SJSA1 (cell line): ENCODE measurements around the gene TTLL10. TPM values are rescaled to one million over a fixed set of nuclear protein-coding genes. Genes with fewer than 3 reads are reported as not detected.
A peak's percentile ranks its signal among the peaks of the same experiment; 100 is the strongest.

Source experiments
- DNase-seq, 2 experiments: peaks; one replicate each; pipeline ENCODE4 v3.0.0-alpha.2; 2015 to 2020; ENCODE audit warnings: low spot score in 2 of 2, low read depth in 1 of 2
- H3K27ac ChIP-seq: fragments of 250-450 bp; sonication (Bioruptor Pico); 2 replicates; pipeline ENCODE4 v1.5.1; 2020; ENCODE audit warnings: mild to moderate bottlenecking, moderate library complexity
- H3K27me3 ChIP-seq: fragments of 250-450 bp; sonication (Bioruptor Pico); replicated peaks from 2 replicates; pipeline ENCODE4 v1.5.1; 2020; ENCODE audit warnings: mild to moderate bottlenecking, moderate library complexity
- H3K36me3 ChIP-seq: fragments of 250-450 bp; sonication (Bioruptor Pico); 2 replicates; pipeline ENCODE4 v1.5.1; 2020; ENCODE audit warnings: mild to moderate bottlenecking
- H3K4me1 ChIP-seq: fragments of 250-450 bp; sonication (Bioruptor Pico); replicated peaks from 2 replicates; pipeline ENCODE4 v1.6.1; 2021; ENCODE audit warnings: mild to moderate bottlenecking
- H3K4me3 ChIP-seq: fragments of 250-450 bp; sonication (Bioruptor Pico); 2 replicates; pipeline ENCODE4 v1.5.1; 2020; ENCODE audit warnings: mild to moderate bottlenecking
- H3K9me3 ChIP-seq: fragments of 250-450 bp; sonication (Bioruptor Pico); replicated peaks from 2 replicates; pipeline ENCODE4 v1.5.1; 2020; ENCODE audit warnings: mild to moderate bottlenecking
- total RNA-seq: library from RNA; depleted of rRNA; stranded (reverse); fragments of >200 nt; shearing (Covaris generic); gene quantifications from 2 replicates; pipeline ENCODE4 v1.2.3, GENCODE V29; 2014

Gene TTLL10
- total RNA-seq, 1 experiment from 2014 or later, result not detected

DNA sequence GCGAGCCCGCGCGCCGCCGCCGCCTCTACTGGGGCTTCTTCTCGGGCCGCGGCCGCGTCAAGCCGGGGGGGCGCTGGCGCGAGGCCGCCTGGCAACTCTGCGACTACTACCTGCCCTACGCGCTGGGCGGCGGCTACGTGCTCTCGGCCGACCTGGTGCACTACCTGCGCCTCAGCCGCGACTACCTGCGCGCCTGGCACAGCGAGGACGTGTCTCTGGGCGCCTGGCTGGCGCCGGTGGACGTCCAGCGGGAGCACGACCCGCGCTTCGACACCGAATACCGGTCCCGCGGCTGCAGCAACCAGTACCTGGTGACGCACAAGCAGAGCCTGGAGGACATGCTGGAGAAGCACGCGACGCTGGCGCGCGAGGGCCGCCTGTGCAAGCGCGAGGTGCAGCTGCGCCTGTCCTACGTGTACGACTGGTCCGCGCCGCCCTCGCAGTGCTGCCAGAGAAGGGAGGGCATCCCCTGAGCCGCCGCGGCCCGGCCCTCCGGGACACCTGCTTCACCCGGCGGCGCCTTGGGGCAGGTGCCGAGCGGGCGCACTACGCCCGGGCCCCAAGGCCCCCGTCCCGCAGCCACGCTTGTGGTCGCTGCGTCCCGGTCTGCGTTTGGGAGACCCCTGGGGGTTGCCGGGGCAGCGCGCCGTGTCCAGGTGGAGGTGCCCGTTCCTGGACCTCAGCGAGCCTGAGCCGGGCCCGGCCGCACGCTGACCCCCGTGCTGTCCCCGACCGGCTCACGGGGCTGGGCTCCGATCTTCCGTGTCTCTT is 59.3 kb downstream of the TTLL10 start:
- no peak for DNase-seq
- Histone ChIP-seq H3K4me1 (peaks cover 24% of the 10 kb centered on the region), H3K27me3 (no peaks in the 10 kb centered on the region), H3K4me3 (peak overlapping the region; percentile 97), H3K9me3 (peaks cover 5% of the 10 kb centered on the region; the same call in 1 of the 2 replicates), H3K36me3 (peaks cover 46% of the 10 kb centered on the region), H3K27ac (no peak overlapping the region)

DNA sequence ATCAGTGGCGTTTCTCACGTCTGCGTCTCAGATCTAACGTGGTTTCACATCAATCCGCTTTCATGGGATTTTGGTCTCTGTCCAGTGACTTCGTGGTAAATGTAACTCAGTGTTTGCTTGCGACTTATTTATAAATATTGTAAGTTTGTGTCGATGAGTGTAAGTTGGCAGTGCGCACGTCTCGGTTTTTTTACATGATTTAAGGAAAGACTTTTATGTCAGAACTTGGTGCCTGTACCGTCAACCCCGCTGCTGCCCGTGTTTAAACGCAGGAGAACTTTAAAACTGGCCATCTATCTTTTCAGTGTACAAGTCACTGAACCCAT is 59.9 kb downstream of the TTLL10 start:
- H3K36me3 ChIP-seq, result peaks cover 41% of the 10 kb centered on the region
- H3K4me1 ChIP-seq, result peaks cover 24% of the 10 kb centered on the region
- H3K4me3 ChIP-seq, result no peak overlapping the region
- H3K27me3 ChIP-seq, result no peaks in the 10 kb centered on the region
- peaks cover 5% of the 10 kb centered on the region; the same call in 1 of the 2 replicates for H3K9me3 ChIP-seq
- no peak overlapping the region for H3K27ac ChIP-seq
- DNase-seq, result no peak

DNA sequence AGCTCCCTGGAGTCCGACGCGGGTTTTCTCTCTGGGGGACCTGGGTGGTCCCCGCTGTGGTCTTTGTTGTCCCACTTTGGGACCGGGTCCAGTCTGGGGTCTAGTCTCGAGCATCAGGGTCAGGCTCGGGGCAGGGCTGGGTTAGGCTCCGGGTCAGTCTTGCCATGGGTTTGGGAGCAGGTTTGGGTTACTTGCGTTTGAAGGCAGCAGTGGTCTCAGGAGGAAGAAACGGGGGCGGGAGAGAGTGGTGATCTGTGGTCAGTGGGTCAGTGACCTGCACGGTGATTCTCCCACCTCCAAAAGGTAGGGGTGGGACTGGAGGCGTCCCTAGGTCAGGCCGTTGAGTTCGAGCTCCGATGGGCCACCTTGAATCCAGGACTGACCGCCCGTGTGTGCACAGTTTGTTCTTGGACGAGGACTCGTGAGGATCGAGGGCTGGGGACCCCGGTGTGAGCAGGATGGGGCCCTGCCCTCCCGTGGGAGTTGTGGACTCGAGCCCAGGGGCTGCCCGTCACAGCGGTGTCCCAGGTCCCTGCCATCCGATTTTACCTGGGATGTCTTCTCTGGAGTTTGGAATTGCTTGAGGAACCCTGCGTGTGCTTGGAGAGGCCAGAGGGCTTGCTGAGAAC is 60.6 kb downstream of the TTLL10 start:
- no peak for DNase-seq
- no peak overlapping the region for H3K27ac ChIP-seq
- H3K9me3 ChIP-seq, result peaks cover 5% of the 10 kb centered on the region; the same call in 1 of the 2 replicates
- no peak overlapping the region for H3K4me3 ChIP-seq
- H3K4me1 ChIP-seq, result peaks cover 24% of the 10 kb centered on the region
- peaks cover 33% of the 10 kb centered on the region for H3K36me3 ChIP-seq
- H3K27me3 ChIP-seq, result no peaks in the 10 kb centered on the region

DNA sequence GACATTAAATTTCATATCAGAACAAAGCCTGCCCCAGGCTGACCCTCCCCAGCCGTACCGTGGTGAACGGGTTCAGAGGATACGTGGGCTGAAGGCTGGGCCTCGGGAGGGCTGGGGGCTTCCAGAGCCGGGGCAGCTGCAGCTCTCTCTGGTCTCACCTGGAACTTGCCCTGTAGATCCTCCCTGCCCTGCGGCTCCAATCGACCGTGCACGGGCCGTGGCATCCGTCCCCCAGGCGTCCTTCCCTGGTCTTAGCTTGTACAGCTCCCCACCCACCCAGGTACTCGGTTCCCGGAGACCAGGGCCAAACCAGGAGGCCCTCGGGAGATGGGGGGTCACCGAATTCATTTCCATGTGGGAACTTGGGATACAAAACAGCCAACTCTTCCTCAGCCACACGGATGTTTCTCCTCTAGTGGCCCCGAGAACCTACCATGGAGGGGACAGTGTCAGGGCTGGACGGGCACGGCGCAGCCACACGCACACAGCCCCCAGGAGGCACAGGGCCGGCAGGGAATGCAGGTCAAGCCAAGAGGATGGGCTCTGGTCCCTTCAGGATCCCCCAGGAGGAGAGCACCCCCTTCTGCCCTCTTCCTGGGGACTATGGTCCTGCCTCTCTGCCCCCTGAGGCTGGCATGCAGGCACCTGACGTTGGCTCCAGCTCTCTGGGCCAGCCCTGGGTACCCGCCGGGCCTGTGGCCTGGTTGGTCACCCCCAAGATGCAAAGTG is 61.5 kb downstream of the TTLL10 start:
- H3K27me3 ChIP-seq, result no peaks in the 10 kb centered on the region
- peaks cover 5% of the 10 kb centered on the region; the same call in 1 of the 2 replicates for H3K9me3 ChIP-seq
- no peak for DNase-seq
- H3K4me1 ChIP-seq, result peaks cover 20% of the 10 kb centered on the region
- H3K27ac ChIP-seq, result no peak overlapping the region
- H3K4me3 ChIP-seq, result no peak overlapping the region
- peaks cover 24% of the 10 kb centered on the region for H3K36me3 ChIP-seq

DNA sequence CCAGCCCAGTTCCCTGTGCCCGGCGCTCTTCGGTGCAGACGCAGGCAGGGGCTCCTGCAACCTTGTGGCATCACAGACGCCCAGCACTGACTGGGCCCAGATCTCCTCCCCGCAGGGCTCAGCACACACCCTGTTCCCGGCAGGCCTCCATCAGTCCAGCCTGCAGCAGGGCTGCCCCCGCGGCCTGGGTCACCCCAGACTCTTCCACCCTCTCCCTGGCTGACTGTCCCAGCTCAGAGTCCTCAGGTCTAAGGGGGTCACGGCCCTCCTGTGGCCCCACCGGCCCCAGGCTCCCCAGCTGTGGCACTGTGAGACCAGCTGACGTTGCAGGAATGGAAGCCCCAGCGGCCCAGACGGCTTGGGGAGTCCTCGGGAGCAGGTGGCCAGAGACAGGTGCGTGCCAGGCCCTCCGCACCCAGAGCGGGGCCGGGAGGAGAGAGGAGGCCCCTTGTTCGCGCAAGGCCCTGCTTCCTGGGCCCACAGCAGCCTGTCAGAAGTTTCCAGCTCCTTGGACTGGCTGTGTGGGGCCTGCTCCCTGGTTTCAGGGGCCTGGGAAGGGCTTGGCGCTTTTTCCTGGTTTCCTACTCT is 62.6 kb downstream of the TTLL10 start:
- Histone ChIP-seq H3K27ac (no peak overlapping the region), H3K9me3 (peaks cover 5% of the 10 kb centered on the region; the same call in 1 of the 2 replicates), H3K4me3 (no peak overlapping the region), H3K27me3 (no peaks in the 10 kb centered on the region), H3K36me3 (peaks cover 24% of the 10 kb centered on the region), H3K4me1 (peaks cover 12% of the 10 kb centered on the region)
- no peak for DNase-seq

DNA sequence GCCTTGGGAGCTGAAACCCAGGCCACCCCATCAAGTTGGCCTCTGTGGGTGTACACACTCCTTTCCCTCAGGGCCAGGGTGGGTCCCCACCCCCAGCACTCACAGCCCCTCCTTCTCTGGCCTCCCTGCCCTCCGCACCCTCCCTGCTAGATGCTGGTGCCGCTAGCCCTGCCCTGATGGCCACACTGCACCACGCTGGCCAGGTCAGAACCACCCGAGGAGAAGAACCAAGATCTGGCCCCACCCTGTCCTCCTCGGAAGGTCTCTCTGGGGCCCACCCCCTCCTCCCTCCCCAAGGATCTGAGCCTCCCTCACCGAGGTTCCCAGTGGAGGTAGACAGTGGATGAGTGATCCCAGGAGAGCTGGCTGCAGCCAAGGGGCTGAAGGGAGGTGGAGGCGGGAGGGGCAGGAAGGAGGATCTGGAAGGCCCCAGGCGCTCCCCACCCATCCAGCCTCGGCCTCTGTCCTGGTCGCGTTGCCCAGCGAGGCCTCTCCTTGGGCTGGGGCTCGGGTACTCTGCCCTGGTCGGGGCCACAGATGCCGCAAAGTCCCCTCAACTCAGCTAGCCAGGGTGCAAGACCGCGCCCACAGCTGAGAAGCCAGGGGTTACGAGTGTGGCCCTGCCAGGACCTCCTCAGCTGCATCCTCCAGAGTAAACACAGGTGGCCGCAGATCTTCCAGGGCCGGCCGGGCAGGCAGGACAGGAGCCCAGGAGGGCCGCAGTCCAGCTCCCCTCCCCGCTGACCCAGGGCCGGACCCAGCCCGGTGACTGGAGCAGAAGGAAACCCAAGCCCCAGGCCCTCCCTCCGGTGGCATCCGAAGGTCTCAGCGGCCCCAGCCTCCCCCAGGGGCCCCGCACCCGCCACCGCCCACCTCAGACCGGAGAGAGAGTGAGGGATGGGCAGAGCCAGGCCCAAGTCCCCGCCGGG is 63.5 kb downstream of the TTLL10 start:
- peaks cover 11% of the 10 kb centered on the region for H3K4me1 ChIP-seq
- H3K4me3 ChIP-seq, result no peak overlapping the region
- no peak for DNase-seq
- no peaks in the 10 kb centered on the region for H3K27me3 ChIP-seq
- H3K9me3 ChIP-seq, result peaks cover 5% of the 10 kb centered on the region; the same call in 1 of the 2 replicates
- H3K27ac ChIP-seq, result no peak overlapping the region
- peaks cover 18% of the 10 kb centered on the region for H3K36me3 ChIP-seq

DNA sequence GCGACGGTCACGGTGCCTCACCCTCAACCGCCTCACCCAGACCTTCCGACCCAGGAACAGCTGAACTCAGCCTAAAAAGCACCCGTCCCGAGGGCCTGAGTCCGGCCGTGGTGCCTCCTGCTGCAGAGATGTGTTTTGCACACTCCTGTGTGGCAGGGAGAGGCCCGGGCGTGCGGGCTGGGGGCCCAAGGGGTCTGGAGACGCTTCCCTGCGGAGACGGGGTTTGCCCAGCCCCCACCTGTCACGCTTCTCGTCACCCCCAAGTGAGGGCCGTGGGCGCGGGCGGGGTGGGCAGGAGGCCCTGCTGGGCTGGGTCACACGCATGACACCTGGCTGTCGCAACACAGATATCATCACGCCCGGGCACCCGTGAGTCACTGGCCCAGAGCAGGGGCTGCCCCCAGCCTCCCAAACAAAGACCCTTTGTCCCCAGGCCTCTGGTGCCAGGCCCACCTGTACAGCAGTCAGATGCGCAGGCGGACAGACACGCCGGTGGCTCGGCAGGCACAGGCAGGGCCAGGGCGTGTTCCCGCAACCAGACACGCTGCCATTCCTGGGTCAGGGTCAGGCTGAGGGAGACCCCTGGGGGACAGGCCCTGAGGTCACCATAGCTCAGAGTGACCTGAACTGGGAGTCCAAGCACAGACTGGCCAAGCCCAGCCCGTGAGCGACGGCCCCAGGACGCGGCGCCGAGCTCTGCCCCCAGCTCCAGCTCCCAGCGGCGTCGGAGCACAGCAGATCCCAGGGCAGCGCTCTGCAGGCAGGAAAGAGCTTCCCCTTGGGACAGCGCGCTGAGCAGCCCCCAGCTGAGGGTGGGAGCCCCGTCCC is 64.4 kb downstream of the TTLL10 start:
- no peak for DNase-seq
- Histone ChIP-seq H3K4me3 (no peak overlapping the region), H3K4me1 (peaks cover 2% of the 10 kb centered on the region), H3K36me3 (peaks cover 14% of the 10 kb centered on the region), H3K9me3 (peaks cover 1% of the 10 kb centered on the region; the same call in 1 of the 2 replicates), H3K27ac (no peak overlapping the region), H3K27me3 (no peaks in the 10 kb centered on the region)

DNA sequence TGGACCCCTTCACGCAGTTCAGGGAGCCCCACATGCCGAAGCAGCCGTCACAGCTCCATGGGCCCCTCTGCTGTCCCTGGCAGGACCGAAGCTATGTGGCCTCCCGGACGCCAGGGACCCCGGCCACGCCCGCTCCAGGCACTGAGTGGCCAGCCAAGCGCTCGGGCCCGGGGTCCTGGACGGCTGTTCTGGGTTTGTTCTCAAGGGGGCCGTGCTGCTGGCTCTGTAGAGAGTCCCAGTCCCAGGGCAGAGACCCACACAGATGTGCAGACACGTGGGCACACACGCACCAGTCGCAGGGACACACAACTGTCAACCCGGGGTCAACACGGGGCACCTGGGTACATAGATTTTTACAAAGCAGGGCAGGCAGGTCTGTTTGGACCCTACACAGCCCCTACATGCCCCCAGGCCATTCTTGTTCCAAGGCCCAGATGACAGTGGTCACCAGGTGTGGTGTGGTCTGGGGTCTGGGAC is 65.1 kb downstream of the TTLL10 start:
- no peaks in the 10 kb centered on the region for H3K27me3 ChIP-seq
- no peak for DNase-seq
- peaks cover 9% of the 10 kb centered on the region for H3K36me3 ChIP-seq
- H3K9me3 ChIP-seq, result no peaks in the 10 kb centered on the region
- no peak overlapping the region for H3K4me3 ChIP-seq
- no peaks in the 10 kb centered on the region for H3K4me1 ChIP-seq
- no peak overlapping the region for H3K27ac ChIP-seq

DNA sequence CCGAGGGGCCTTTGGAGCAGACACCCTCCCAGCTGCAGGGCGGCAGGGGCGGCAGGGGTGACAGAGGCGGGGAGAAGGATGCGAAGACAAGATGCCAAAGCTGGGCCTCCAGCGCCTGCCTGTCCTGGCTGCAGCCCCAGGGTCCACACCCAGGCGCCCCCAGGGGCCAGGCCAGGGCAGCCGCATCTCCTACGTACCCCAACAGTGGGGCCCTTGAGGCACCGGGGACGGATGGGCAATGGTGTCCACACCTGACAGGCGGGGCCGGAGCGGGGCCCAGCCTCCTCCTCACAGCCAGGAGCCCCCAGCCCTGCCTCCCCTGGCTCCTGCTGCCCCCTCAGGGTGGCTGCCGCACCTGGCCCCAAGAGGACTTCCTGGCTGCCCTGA is 65.5 kb downstream of the TTLL10 start:
- H3K9me3 ChIP-seq, result no peaks in the 10 kb centered on the region
- DNase-seq, result no peak
- no peaks in the 10 kb centered on the region for H3K4me1 ChIP-seq
- no peak overlapping the region for H3K27ac ChIP-seq
- no peaks in the 10 kb centered on the region for H3K27me3 ChIP-seq
- H3K4me3 ChIP-seq, result no peak overlapping the region
- H3K36me3 ChIP-seq, result peaks cover 4% of the 10 kb centered on the region

DNA sequence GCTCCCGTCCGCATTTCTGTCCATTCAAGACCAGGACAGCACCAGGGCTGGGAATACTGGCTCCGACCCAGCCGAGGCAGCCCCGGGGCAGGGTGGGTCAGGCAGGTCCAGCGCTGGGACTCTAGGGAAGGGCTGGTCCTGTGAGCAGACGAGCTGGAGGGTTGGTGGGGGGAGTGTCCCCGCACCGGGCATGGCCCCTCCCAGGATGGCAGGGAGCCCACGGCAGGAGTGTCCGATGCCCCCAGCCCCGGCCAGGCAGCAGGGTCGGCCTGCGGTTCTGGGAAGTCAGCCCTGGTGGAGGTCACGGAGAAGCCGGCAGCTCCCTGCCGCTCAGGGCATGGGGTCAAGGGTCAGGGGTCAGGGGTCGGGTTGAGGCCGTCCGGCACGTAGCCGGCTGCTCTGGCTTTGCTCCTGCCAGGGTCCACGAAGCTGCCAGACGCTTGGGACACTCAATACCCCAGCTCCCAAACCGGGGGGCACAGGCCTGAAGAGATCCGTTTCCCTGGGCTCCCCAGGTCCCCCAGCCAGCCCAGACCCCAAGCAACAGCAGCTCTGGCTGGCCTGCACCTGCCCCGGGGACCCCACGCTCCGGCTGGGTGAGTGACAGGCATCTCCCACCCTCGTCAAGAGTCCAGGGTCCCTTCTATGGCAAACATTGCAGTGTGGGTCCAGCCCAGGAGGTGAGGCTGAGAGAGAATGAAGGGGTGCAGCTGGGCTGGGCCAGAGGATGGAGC is 66.1 kb downstream of the TTLL10 start:
- H3K4me3 ChIP-seq, result no peak overlapping the region
- H3K9me3 ChIP-seq, result no peaks in the 10 kb centered on the region
- H3K27ac ChIP-seq, result no peak overlapping the region
- DNase-seq, result no peak
- H3K36me3 ChIP-seq, result no peaks in the 10 kb centered on the region
- no peaks in the 10 kb centered on the region for H3K27me3 ChIP-seq
- no peaks in the 10 kb centered on the region for H3K4me1 ChIP-seq

DNA sequence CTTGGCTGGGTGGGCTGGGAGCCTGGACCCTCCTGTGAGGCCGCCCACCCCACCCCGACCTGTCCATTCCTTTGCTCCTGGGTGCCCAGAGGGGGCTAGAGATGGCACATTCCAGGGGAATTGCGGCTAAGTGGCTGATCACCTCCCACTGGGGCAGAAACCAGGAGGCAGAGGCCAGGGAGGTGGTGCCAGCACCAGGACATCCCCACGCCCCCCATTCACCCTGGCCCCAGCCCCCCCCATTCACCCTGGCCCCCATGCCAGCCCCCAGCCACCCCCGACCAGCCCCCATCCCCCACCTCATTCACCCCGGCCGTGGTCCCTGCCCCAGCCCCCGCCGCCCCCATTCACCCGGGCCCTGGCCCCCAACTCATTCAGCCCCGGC is 66.7 kb downstream of the TTLL10 start:
- no peaks in the 10 kb centered on the region for H3K4me1 ChIP-seq
- no peak overlapping the region for H3K27ac ChIP-seq
- no peaks in the 10 kb centered on the region for H3K36me3 ChIP-seq
- H3K9me3 ChIP-seq, result no peaks in the 10 kb centered on the region
- H3K4me3 ChIP-seq, result no peak overlapping the region
- no peak for DNase-seq
- no peaks in the 10 kb centered on the region for H3K27me3 ChIP-seq
